Stimulated activated CD8-positive, alpha-beta memory T cell treated with anti-CD3 and anti-CD28 coated beads, Interleukin-12 subunit alpha, Interleukin-12 subunit beta, amount 100 ng/mL, for 24 hours (primary cell): Measurements from ENCODE around the gene NRDC.
"Not testable (repeated sequence)": the region's sequence is repeated elsewhere in the genome, so short reads cannot be mapped to it uniquely, and the experiment has no call there.

Source experiments
- DNase-seq: peaks from one replicate; pipeline ENCODE4 v3.0.0-alpha.2; 2020; ENCODE audit errors: extremely low read depth

NRDC gene

GRCh38 chr1:51878616-51879336 lies at the start of gene NRDC:
Gene NRDC, minus strand, starts transcription at chr1:51878727. Its CDS starts 112 bp downstream, at chr1:51878615.
- DNase-seq = peak; percentile 98

- DNase-seq = no peak
Observed at GRCh38 chr1:51927029-51927428, 48.5 kb upstream of the NRDC start.

- no peak for DNase-seq
Observed at GRCh38 chr1:51926171-51926812, 47.8 kb upstream of the NRDC start.

- no peak for DNase-seq
Observed at GRCh38 chr1:51924455-51924854, 45.9 kb upstream of the NRDC start.

GRCh38 chr1:51922040-51922439 lies 43.5 kb upstream of the NRDC start:
- no peak for DNase-seq

- DNase-seq = no peak
Observed at GRCh38 chr1:51920130-51920529, 41.6 kb upstream of the NRDC start.

- DNase-seq = no peak
Observed at GRCh38 chr1:51919684-51920083, 41.2 kb upstream of the NRDC start.

- no peak for DNase-seq
Observed at GRCh38 chr1:51916587-51917405, 38.3 kb upstream of the NRDC start.

GRCh38 chr1:51915951-51916350 lies 37.4 kb upstream of the NRDC start:
- DNase-seq = no peak

GRCh38 chr1:51912881-51913280 lies 34.4 kb upstream of the NRDC start:
- DNase-seq = no peak

- no peak for DNase-seq
Observed at GRCh38 chr1:51910221-51911000, 31.9 kb upstream of the NRDC start.

- no peak for DNase-seq
Observed at GRCh38 chr1:51908499-51908898, 30.0 kb upstream of the NRDC start.

GRCh38 chr1:51907079-51907702 lies 28.7 kb upstream of the NRDC start:
- no peak for DNase-seq

GRCh38 chr1:51906306-51907078 lies 28.0 kb upstream of the NRDC start:
- DNase-seq = no peak

- no peak for DNase-seq
Observed at GRCh38 chr1:51902456-51902855, 23.9 kb upstream of the NRDC start.

GRCh38 chr1:51901151-51901550 lies 22.6 kb upstream of the NRDC start:
- no peak for DNase-seq

GRCh38 chr1:51899022-51899421 lies 20.5 kb upstream of the NRDC start:
- DNase-seq = no peak

GRCh38 chr1:51898090-51898734 lies 19.7 kb upstream of the NRDC start:
- no peak for DNase-seq

GRCh38 chr1:51897699-51898031 lies 19.1 kb upstream of the NRDC start:
- no peak for DNase-seq

- not testable (repeated sequence) for DNase-seq
Observed at GRCh38 chr1:51894748-51895147, 16.2 kb upstream of the NRDC start.
